K562 (cell line): ENCODE measurements around the gene CDCP1. TPM values are rescaled to one million over a fixed set of nuclear protein-coding genes. Genes with fewer than 3 reads are reported as not detected.

Experiments
- ARHGAP35 ChIP-seq: fragments of 450-650 bp; IDR thresholded peaks from 2 replicates; pipeline ENCODE4 v1.6.1; 2018; ENCODE audit not compliant: partially characterized antibody
- EHMT2 ChIP-seq: fragments of 450-650 bp; IDR thresholded peaks from 2 replicates; pipeline ENCODE4 v1.6.1; 2018; ENCODE audit warnings: antibody characterized with exemption
- ELF1 ChIP-seq: fragments of 200-800 bp; sonication (Bioruptor generic); IDR thresholded peaks from 2 replicates; pipeline ENCODE4 v1.6.1; 2016; ENCODE audit warnings: missing genetic modification characterization, missing compliant biosample characterization
- ESRRB ChIP-seq: fragments of 250-450 bp; sonication (Bioruptor Pico); IDR thresholded peaks from 2 replicates; pipeline ENCODE4 v1.5.0; 2020; ENCODE audit warnings: mild to moderate bottlenecking, moderate library complexity, borderline replicate concordance
- ETS2 ChIP-seq: IDR thresholded peaks from 2 replicates; pipeline ENCODE4 v1.6.1; 2016; ENCODE audit warnings: borderline replicate concordance, missing genetic modification characterization, mild to moderate bottlenecking, moderate library complexity, missing compliant biosample characterization; ENCODE audit not compliant: poor library complexity, severe bottlenecking
- FOXJ2 ChIP-seq: fragments of 200-800 bp; sonication (Bioruptor generic); IDR thresholded peaks from 2 replicates; pipeline ENCODE4 v1.6.1; 2016; ENCODE audit warnings: missing genetic modification characterization, missing compliant biosample characterization
- GTF2E2 ChIP-seq: fragments of 200-800 bp; sonication (Bioruptor generic); IDR thresholded peaks from 2 replicates; pipeline ENCODE4 v1.6.1; 2016; ENCODE audit warnings: missing genetic modification characterization, missing compliant biosample characterization
- LARP7 ChIP-seq: fragments of 450-650 bp; IDR thresholded peaks from 2 replicates; pipeline ENCODE4 v1.6.1; 2016
- MBD1 ChIP-seq: fragments of 250-450 bp; sonication (Bioruptor Pico); IDR thresholded peaks from 2 replicates; pipeline ENCODE4 v1.8.0; 2022; ENCODE audit warnings: inconsistent platforms
- NRF1 ChIP-seq, 2 experiments: fragments of 450-650 bp; IDR thresholded peaks in 1 of 2; conservative IDR thresholded peaks in 1 of 2; 2 replicates each; pipeline ENCODE4 v1.6.1; 2014; ENCODE audit warnings: mild to moderate bottlenecking in 2 of 2
- PHF20 ChIP-seq: fragments of 450-650 bp; IDR thresholded peaks from 2 replicates; pipeline ENCODE4 v1.6.1; 2018; ENCODE audit not compliant: partially characterized antibody
- PRPF4 ChIP-seq: fragments of 200-400 bp; formaldehyde crosslinking; IDR thresholded peaks from one replicate; pipeline ENCODE4 v1.6.1; 2017; ENCODE audit warnings: low read length, low read depth, mild to moderate bottlenecking; ENCODE audit not compliant: insufficient read depth, poor library complexity, severe bottlenecking
- SFPQ ChIP-seq: fragments of 200-400 bp; formaldehyde crosslinking; IDR thresholded peaks from 2 replicates; pipeline ENCODE4 v1.6.1; 2017; ENCODE audit warnings: mild to moderate bottlenecking, low read depth, low read length, moderate library complexity
- YBX1 ChIP-seq: fragments of 450-650 bp; IDR thresholded peaks from 2 replicates; pipeline ENCODE4 v1.7.1; 2016; ENCODE audit warnings: mild to moderate bottlenecking
- ZNF668 ChIP-seq: fragments of 250-450 bp; sonication (Bioruptor Pico); IDR thresholded peaks from 2 replicates; pipeline ENCODE4 v1.8.0; 2022; ENCODE audit warnings: mild to moderate bottlenecking, inconsistent platforms
- ZNF830 ChIP-seq: fragments of 250-450 bp; sonication (Bioruptor Pico); IDR thresholded peaks from 2 replicates; pipeline ENCODE4 v1.5.0; 2021; ENCODE audit warnings: mild to moderate bottlenecking
- polyA plus RNA-seq, 8 experiments: library from polyadenylated mRNA; depleted of rRNA in 4 of 8; stranded (reverse) in 5 of 8; unstranded in 3 of 8; fragments of >200 nt; fragmentation: Nextera tagmentation in 2 of 8; fragmentation: Illumina TruSeq in 1 of 8; extraction: Ambion mirVana in 2 of 8; extraction: Trizol in 1 of 8; gene quantifications; 2 replicates each; pipeline versions ENCODE4 v1.2.1 to v1.2.3, GENCODE V29; 2011 to 2014; ENCODE audit warnings: inconsistent platforms in 1 of 8, missing spikeins in 1 of 8
- total RNA-seq, 7 experiments: library from RNA; depleted of rRNA in 6 of 7; stranded (reverse); fragments of >200 nt in 6 of 7; fragmentation: Illumina TruSeq in 2 of 7; extraction: Trizol in 2 of 7; gene quantifications; 2 replicates each; pipeline versions ENCODE4 v1.2.1 to v1.2.3, GENCODE V29; 2011 to 2021; ENCODE audit warnings: low replicate concordance in 1 of 7
- TF ChIP-seq, protein P1 (sequence below): fragments of 250-450 bp; sonication (Bioruptor Pico); IDR thresholded peaks from 2 replicates; pipeline ENCODE4 v1.6.1; 2021; ENCODE audit warnings: mild to moderate bottlenecking
- TF ChIP-seq, protein P2 (sequence below): fragments of 200-800 bp; sonication (Bioruptor generic); IDR thresholded peaks from 2 replicates; pipeline ENCODE4 v1.6.1; 2016; ENCODE audit warnings: missing genetic modification characterization, missing compliant biosample characterization

CDCP1 gene
- total and polyA plus RNA-seq, 9 of the 15 experiments (the other 6 are each of a cell fraction or from before 2014, with no cell fraction given): 3.9 to 16.4 (median 5.2) TPM

GRCh38 chr3:45134758-45135521 is 11.2 kb downstream of the CDCP1 start (continued):
- TF ChIP-seq FOXJ2 (tag): no peak
- no peak for TF ChIP-seq PHF20
- 0 out of 2 replicates have a peak, but pooled peaks have one; percentile 10 for TF ChIP-seq EHMT2
- TF ChIP-seq ELF1 (tag): no peak
- 0 out of 2 replicates have a peak, but pooled peaks have one; percentile 13 for TF ChIP-seq MBD1 (CRISPR knock-in tag)
- no peak for TF ChIP-seq PRPF4
- no peak for TF ChIP-seq SFPQ
- no peak for TF ChIP-seq ZNF668 (CRISPR knock-in tag)
- TF ChIP-seq ETS2 (tag): no peak
- no peak for TF ChIP-seq ESRRB (CRISPR knock-in tag)
- TF ChIP-seq LARP7: no peak
- TF ChIP-seq, protein P1, sequence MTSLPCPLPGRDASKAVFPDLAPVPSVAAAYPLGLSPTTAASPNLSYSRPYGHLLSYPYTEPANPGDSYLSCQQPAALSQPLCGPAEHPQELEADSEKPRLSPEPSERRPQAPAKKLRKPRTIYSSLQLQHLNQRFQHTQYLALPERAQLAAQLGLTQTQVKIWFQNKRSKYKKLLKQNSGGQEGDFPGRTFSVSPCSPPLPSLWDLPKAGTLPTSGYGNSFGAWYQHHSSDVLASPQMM (CRISPR knock-in tag): no peak
- TF ChIP-seq, protein P2, sequence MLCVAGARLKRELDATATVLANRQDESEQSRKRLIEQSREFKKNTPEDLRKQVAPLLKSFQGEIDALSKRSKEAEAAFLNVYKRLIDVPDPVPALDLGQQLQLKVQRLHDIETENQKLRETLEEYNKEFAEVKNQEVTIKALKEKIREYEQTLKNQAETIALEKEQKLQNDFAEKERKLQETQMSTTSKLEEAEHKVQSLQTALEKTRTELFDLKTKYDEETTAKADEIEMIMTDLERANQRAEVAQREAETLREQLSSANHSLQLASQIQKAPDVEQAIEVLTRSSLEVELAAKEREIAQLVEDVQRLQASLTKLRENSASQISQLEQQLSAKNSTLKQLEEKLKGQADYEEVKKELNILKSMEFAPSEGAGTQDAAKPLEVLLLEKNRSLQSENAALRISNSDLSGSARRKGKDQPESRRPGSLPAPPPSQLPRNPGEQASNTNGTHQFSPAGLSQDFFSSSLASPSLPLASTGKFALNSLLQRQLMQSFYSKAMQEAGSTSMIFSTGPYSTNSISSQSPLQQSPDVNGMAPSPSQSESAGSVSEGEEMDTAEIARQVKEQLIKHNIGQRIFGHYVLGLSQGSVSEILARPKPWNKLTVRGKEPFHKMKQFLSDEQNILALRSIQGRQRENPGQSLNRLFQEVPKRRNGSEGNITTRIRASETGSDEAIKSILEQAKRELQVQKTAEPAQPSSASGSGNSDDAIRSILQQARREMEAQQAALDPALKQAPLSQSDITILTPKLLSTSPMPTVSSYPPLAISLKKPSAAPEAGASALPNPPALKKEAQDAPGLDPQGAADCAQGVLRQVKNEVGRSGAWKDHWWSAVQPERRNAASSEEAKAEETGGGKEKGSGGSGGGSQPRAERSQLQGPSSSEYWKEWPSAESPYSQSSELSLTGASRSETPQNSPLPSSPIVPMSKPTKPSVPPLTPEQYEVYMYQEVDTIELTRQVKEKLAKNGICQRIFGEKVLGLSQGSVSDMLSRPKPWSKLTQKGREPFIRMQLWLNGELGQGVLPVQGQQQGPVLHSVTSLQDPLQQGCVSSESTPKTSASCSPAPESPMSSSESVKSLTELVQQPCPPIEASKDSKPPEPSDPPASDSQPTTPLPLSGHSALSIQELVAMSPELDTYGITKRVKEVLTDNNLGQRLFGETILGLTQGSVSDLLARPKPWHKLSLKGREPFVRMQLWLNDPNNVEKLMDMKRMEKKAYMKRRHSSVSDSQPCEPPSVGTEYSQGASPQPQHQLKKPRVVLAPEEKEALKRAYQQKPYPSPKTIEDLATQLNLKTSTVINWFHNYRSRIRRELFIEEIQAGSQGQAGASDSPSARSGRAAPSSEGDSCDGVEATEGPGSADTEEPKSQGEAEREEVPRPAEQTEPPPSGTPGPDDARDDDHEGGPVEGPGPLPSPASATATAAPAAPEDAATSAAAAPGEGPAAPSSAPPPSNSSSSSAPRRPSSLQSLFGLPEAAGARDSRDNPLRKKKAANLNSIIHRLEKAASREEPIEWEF (CRISPR knock-in tag): 0 out of 2 replicates have a peak, but pooled peaks have one; percentile 4
- 0 out of 2 replicates have a peak, but pooled peaks have one; percentile 35 for TF ChIP-seq GTF2E2 (tag)
- no peak for TF ChIP-seq NRF1 (conservative IDR thresholded peaks at IDR 0.05 in 1 of 2, IDR thresholded peaks at IDR 0.05 in 1 of 2)
- TF ChIP-seq ARHGAP35: no peak
- TF ChIP-seq ZNF830 (CRISPR knock-in tag): no peak
- TF ChIP-seq YBX1: no peak
